GM21367 (cell line): ENCODE data around the gene BCL7A.

Experiments used
- ATAC-seq: cut with Tn5 transposase; IDR thresholded peaks from one replicate; pipeline ENCODE4 v1.9.1; 2021; ENCODE audit not compliant: unreplicated experiment

Gene BCL7A

GRCh38 chr12:121996945-121997612 lies 24.6 kb upstream of the BCL7A start:
- no peak for ATAC-seq

DNA sequence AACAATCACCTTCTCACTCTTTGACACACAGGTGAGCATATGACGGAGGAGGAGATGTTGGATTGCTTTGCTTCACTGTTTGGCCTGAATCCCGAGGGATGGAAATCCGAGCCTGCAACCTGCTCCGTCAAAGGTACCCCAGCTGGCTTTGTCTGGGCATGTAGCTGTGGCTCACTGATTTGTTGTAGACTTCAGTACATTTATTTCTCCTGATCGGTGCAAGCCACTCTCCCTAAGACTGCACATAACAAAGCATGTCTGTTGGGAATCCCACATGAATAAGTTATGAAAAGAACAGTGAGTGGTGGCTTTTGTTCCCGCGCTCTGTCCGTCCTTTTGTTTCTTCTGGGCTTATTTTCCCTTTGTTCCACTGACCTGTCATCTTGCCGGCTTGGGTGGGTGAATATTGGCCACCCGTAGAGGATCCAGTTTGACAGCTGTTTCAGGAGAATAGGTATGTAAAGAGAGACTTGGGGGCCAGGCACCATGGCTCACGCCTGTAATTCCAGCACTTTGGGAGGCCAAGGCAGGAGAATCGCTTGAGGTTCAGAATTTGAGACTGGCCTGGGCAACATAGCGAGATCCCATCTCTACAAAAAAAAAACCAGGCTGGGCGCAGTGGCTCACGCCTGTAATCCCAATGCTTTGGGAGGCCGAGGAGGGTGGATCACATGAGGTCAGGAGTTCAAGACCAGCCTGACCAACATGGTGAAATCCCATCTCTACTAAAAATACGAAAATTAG lies 20.0 kb upstream of the BCL7A start:
- ATAC-seq: no peak

DNA sequence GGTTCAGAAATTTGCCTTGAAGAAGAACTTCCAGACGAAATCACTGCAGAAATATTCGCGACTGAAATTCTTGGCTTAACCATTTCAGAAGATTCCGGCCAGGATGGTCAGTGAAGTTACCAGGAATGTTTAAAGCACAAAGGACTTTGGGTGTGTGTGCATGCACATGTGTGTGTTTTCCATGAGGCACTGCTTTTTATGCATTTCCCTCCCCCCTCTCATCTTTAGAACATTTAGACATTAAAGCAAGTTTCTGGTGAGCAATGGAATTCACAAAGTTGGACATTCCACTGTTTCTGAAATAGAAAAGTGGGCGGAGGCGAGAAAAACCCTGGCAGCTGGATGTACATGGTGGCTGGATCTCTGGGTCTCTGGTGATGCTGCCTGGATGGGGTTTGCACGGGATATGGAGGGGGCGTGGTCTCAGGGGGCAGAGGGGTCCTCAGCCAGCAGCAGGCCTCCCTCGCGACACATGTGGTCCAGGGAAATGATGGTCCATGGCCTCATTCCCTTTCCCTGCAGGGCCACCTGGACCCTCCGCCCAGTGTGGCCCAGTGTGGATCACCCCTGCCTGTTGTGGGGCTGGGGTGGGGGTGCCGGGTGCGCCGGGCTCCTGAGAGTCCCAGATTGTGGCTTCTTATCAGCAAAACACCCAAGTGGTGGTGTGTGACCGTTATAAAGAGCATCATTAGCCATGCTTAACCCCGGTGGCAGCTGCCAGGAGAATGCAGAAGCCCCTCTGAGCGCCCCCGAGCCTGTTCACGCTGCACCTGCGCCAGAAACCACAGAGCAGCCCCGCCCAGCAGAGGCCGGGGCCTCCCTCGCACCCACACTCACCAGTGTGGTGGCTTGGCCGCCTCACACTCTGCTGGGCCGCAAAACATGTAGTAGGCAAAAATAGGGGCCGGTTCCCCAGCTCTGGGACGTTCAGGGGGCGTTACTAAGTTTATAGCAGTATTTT lies 17.8 kb upstream of the BCL7A start:
- no peak for ATAC-seq

DNA sequence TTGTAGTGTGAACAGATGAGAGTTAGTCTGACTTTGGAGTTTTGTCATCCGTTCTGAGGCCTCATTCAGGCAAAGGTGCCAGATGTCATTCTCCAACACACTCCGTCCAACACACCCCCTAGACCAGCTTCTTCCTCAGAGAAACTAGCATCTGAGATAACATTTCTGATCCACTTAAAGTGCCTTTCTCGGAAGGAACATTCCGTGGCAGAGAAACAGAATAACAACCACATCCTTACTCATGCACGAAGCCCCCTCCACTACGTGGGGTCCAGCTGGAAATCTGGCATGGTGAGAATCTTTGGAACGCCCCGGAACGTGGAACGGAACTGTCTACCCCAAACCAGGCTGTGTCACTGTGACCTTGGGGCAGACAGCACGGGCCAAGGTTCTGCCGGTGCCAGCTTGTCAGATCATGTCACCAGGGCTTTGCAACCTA lies 17.0 kb upstream of the BCL7A start:
- ATAC-seq: no peak

- ATAC-seq: no peak
Observed at GRCh38 chr12:122005252-122005776, 16.4 kb upstream of the BCL7A start.

- ATAC-seq: no peak
Observed at GRCh38 chr12:122006186-122006926, 15.3 kb upstream of the BCL7A start.

GRCh38 chr12:122009741-122010140 lies 11.9 kb upstream of the BCL7A start:
- no peak for ATAC-seq

- ATAC-seq: no peak
Observed at GRCh38 chr12:122012184-122012583, 9.5 kb upstream of the BCL7A start.

GRCh38 chr12:122013136-122013535 lies 8.5 kb upstream of the BCL7A start:
- no peak for ATAC-seq

GRCh38 chr12:122013791-122014590 lies 7.7 kb upstream of the BCL7A start:
- no peak for ATAC-seq

DNA sequence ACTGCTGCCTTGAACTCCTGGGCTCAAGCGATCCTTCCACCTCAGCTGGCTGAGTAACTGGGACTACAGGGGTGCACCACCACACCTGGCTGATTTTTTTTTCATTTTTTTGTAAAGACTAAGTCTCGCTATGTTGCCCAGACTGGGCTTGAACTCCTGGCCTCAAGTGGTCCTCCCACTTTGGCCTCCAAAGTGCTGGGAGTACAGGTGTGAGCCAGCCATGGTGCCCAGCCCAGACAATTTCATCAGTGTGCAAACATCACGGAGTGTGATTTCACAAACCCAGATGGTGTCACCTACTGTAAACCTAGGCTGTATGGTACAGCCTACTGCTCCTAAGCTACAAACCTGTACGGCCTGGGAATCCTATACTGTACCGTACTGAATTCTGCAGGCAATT lies 6.9 kb upstream of the BCL7A start:
- ATAC-seq: no peak

DNA sequence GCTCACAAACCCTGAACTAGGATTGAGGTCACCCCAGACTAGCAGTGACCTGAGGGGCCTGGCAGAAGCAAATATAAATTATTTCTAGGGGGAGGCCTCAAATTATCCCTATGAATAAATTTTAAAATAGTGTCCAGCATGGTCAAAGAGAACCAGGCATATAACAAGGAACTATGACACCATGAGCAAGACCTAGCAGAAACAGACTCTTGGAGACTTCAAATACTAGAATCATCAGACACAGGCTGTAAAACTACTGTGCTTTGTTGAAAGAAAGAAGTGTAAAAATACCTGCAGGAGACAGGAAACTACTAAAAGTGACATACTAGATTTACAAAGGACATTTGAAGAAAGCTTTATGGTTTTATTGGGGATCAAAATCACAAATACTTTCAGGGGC lies 3.2 kb upstream of the BCL7A start:
- no peak for ATAC-seq

DNA sequence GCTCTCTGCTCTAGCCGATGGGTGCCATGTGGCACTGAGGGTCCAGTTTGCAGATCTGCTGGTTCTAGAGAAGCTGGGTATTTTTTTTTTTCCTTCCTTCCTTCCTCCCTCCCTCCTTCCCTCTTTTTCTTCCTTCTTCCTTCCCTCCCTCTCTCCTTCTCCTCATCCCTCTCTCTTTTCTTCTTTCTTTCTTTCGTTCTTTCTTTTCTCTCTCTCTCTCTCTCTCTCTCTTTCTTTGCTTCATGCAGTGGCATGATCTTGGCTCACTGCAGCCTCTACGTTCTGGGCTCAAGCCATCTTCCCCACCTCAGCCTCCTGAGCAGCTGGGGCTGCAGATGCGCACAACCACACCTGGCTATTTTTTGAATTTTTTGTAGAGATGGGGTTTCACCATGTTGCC lies 2.7 kb upstream of the BCL7A start:
- no peak for ATAC-seq

GRCh38 chr12:122020795-122021192 lies 890 bp upstream of the BCL7A start:
- ATAC-seq: no peak

DNA sequence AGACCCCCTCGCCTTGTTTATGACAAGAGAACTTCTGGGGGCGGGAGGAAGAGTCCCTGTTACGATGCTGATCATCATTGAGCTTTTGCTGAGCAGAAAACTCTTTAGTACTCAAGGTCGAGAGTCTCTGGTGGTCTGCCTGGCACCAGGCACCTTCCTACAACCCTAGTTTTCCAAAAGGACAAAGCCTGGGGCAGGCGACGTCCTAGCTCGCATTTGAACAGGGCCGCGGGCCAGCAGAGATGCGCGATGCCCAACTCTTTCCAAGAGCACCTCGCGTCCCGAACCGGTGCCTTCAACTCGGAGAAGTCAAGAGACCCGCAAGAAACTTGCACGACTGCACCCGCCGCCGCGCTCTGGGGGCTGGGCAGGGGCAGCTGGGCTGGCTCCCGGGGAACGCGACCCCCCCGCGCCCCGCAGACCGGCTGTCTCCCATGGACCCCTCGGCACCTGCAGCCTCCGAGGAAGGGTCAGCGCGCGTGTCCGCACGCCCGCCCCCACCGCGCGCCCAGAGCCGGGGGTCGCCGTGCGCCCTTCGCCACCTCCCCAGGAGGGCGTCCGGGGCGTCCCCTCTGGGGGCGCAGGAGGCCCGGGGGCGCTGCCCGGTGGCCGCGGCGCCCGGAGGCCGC lies 377 bp upstream of the BCL7A start:
- no peak for ATAC-seq

DNA sequence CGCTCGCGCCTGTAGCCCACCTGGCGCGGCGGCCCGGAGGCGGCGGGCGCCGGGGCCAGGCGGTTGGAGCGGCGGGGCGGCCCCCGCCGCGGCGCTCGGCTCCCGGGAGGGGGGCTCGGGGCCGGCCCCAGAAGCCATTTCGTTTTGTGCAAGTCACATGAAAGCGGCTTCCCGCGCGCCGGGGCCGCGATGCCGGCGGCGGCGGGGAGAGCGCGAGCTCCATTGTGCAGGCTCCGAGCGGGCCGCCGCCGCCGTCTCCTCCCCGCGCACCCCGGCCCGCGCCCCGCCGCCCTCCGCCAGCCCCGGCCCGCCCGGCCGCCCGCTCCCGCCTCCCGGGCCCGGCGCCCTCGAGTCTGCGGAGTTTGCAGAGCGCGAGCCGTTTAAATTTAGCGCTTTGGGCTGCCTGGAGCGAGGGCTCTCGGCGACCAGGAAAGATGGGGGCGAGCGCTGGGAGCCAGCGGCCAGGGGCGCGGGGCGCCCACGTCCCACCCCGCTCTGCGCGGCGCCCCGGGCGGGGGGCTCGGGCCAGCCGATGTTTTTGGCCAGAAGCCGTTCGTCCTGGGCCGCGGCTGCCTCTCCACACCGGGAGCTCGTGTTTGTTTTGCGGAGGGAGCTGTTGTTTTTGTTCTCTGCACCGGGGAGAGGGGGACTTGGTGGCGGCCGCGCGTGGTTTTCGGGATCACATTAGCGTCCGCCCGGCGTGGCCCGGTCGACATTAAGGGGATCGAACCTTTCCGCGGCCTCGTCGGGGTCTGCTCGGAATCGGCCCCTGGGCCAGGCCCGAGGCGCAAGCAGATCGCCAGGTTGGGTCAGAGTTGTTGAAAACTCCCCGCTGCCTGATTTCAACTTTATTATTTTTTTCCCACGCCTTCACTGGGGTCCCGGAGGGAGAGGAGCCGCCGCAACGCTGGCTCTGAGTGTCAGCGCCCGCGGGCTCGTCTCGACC lies 982 bp downstream of the BCL7A start:
- ATAC-seq: no peak

DNA sequence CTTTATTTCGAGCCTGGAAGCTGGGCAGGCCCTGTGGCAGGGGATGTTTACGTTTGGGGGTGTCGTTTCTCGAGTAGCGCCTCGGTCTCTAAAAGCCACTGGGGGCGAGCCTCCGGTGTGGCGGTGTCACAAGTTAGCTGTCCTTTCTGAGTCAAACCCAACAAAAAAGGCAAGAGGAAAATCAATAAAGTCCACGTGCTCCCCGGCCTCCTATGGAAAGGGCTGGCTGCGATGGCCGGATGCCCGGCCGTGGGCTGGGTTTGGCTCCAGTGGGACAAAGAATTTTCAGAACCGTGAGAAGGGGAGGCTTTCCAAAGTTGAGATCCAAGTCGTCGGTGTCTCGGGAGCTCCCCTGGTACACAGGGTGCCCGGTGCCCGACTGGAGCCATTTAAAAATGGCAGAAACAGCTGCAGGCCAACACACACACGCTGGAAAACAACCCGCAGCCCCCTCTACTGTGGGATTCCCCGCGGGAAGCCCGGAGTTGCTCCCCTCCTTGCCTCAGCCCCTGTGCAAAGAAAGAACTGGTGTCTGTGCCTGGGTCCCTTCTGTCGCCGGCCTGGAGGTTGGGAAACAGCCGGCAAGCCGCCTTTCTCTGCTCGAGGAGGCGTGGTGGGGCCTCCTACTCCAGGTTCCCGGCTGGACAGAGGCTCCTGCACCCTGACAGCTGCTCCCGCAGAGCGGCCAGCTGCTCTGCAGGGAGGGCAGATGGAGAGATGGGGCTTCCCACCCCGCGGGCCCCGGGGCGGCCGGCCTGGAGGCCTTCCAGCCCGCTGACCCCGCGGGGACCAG lies 1.9 kb downstream of the BCL7A start:
- ATAC-seq: no peak
